ENCODE measurements around the gene ABCB8. TPM values are rescaled to one million over a fixed set of nuclear protein-coding genes. Genes with fewer than 3 reads are reported as not detected.

Gene ABCB8
- total RNA-seq, 1 donor from 2014 or later, result 28.3 TPM

- Histone ChIP-seq H3K4me1 (peaks cover 24% of the 10 kb centered on the region), H3K9me3 (replicated peaks) (no peaks in the 10 kb centered on the region), H3K27ac (replicated peaks) (no peak overlapping the region), H3K27me3 (ENCODE audit: low read depth) (no peaks in the 10 kb centered on the region), H3K36me3 (peaks cover 8% of the 10 kb centered on the region), H3K4me3 (no peak overlapping the region)
- TF ChIP-seq, protein P1, sequence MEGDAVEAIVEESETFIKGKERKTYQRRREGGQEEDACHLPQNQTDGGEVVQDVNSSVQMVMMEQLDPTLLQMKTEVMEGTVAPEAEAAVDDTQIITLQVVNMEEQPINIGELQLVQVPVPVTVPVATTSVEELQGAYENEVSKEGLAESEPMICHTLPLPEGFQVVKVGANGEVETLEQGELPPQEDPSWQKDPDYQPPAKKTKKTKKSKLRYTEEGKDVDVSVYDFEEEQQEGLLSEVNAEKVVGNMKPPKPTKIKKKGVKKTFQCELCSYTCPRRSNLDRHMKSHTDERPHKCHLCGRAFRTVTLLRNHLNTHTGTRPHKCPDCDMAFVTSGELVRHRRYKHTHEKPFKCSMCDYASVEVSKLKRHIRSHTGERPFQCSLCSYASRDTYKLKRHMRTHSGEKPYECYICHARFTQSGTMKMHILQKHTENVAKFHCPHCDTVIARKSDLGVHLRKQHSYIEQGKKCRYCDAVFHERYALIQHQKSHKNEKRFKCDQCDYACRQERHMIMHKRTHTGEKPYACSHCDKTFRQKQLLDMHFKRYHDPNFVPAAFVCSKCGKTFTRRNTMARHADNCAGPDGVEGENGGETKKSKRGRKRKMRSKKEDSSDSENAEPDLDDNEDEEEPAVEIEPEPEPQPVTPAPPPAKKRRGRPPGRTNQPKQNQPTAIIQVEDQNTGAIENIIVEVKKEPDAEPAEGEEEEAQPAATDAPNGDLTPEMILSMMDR (IDR thresholded peaks at IDR 0.05; ENCODE audit: borderline replicate concordance), result no peak
- DNase-seq, result no peak
- intact Hi-C loops (cut with micrococcal nuclease), result no loop called here
Observed at GRCh38 chr7:150999001-150999400, 29.2 kb upstream of the ABCB8 start.

- intact Hi-C loops (cut with micrococcal nuclease), result no loop called here
- TF ChIP-seq, protein P1 (IDR thresholded peaks at IDR 0.05; ENCODE audit: borderline replicate concordance), result no peak
- H3K36me3 ChIP-seq, result peaks cover 8% of the 10 kb centered on the region
Observed at GRCh38 chr7:150999497-151000230, 28.6 kb upstream of the ABCB8 start.

GRCh38 chr7:151000897-151001495 is 27.3 kb upstream of the ABCB8 start:
- no peak for DNase-seq
- Histone ChIP-seq H3K27me3 (ENCODE audit: low read depth) (no peaks in the 10 kb centered on the region), H3K9me3 (replicated peaks) (no peaks in the 10 kb centered on the region), H3K4me3 (no peak overlapping the region), H3K4me1 (peaks cover 10% of the 10 kb centered on the region), H3K36me3 (peaks cover 12% of the 10 kb centered on the region), H3K27ac (replicated peaks) (no peak overlapping the region)
- TF ChIP-seq, protein P1 (IDR thresholded peaks at IDR 0.05; ENCODE audit: borderline replicate concordance), result no peak
- intact Hi-C loops (cut with micrococcal nuclease), result no loop called here

More at GRCh38 chr7:150999497-151000230, 28.6 kb upstream of the ABCB8 start:
- Histone ChIP-seq H3K9me3 (replicated peaks) (no peaks in the 10 kb centered on the region), H3K27me3 (ENCODE audit: low read depth) (no peaks in the 10 kb centered on the region), H3K4me3 (no peak overlapping the region), H3K4me1 (peaks cover 17% of the 10 kb centered on the region), H3K27ac (replicated peaks) (no peak overlapping the region)
- DNase-seq, result no peak

DNA sequence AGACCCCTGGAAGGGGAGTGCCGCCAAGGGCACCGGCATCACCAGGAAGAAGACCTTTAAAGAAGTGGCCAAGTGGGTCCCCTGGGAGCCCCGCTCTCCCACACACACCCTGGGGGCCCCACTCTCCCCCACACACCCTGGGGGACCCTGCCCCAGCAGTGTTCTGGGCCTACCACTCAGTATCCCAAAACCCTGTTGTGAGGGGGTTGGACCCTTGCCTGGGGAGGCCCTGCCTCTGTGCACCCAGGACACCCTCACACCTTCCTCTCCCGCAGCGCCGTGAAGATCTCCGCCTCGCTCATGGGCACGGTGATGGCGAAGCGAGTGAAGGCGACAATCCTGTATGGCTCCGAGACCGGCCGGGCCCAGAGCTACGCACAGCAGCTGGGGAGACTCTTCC is 26.7 kb upstream of the ABCB8 start:
- TF ChIP-seq, protein P1 (IDR thresholded peaks at IDR 0.05; ENCODE audit: borderline replicate concordance), result no peak
- Histone ChIP-seq H3K36me3 (peaks cover 12% of the 10 kb centered on the region), H3K4me1 (peaks cover 9% of the 10 kb centered on the region), H3K27ac (replicated peaks) (no peak overlapping the region), H3K27me3 (ENCODE audit: low read depth) (no peaks in the 10 kb centered on the region), H3K4me3 (no peak overlapping the region), H3K9me3 (replicated peaks) (no peaks in the 10 kb centered on the region)
- intact Hi-C loops (cut with micrococcal nuclease), result no loop called here
- no peak for DNase-seq

DNA sequence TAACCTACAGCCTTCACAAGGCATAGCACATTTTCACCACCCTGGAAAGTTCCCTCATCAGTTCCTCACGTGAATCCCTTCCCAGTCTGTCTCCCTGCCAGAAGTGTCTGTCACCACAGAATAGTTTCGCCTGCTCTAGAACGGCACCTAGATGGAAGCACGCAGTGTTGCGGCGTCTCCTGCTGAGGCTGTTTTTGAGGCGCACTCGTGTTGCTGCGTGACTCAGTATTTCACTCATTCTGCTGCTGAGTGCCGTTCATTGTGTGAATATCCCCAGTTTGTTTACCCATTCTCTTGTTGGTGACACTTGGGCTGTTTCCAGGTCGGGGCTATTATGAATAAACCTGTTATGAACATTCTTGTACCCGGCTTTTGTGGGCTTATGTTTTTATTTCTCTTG is 24.7 kb upstream of the ABCB8 start:
- no peaks in the 10 kb centered on the region for H3K9me3 ChIP-seq (replicated peaks)
- TF ChIP-seq, protein P1 (IDR thresholded peaks at IDR 0.05; ENCODE audit: borderline replicate concordance), result no peak
- peaks cover 12% of the 10 kb centered on the region for H3K36me3 ChIP-seq
- H3K27ac ChIP-seq (replicated peaks), result no peak overlapping the region
- DNase-seq, result no peak
- no peak overlapping the region for H3K4me3 ChIP-seq
- H3K27me3 ChIP-seq (ENCODE audit: low read depth), result no peaks in the 10 kb centered on the region
- H3K4me1 ChIP-seq, result peaks cover 25% of the 10 kb centered on the region
- intact Hi-C loops (cut with micrococcal nuclease), result no loop called here

Data from left ventricle myocardium inferior (tissue), 1 donor.